GM21526 (cell line): Measurements from ENCODE around the gene C10orf90.

Experiments used
- ATAC-seq: cut with Tn5 transposase; IDR thresholded peaks from one replicate; pipeline ENCODE4 v1.9.1; 2021; ENCODE audit warnings: moderate library complexity; ENCODE audit not compliant: unreplicated experiment, low FRiP score

C10orf90 gene

GRCh38 chr10:126437635-126438406 is 232.7 kb downstream of the C10orf90 start:
- no peak for ATAC-seq

- ATAC-seq, result no peak
Measured at GRCh38 chr10:126434235-126434634, 236.3 kb downstream of the C10orf90 start.

- ATAC-seq, result no peak
Measured at GRCh38 chr10:126433351-126433750, 237.1 kb downstream of the C10orf90 start.

- no peak for ATAC-seq
Measured at GRCh38 chr10:126432507-126432906, 238.0 kb downstream of the C10orf90 start.

GRCh38 chr10:126431816-126432215 is 238.7 kb downstream of the C10orf90 start:
- no peak for ATAC-seq

- ATAC-seq, result no peak
Measured at GRCh38 chr10:126430512-126430911, 240.0 kb downstream of the C10orf90 start.

- no peak for ATAC-seq
Measured at GRCh38 chr10:126429275-126429674, 241.2 kb downstream of the C10orf90 start.

GRCh38 chr10:126425489-126426065 is 244.9 kb downstream of the C10orf90 start:
- no peak for ATAC-seq

- no peak for ATAC-seq
Measured at GRCh38 chr10:126425032-126425431, 245.5 kb downstream of the C10orf90 start.

- ATAC-seq, result no peak
Measured at GRCh38 chr10:126423732-126424491, 246.6 kb downstream of the C10orf90 start.

- no peak for ATAC-seq
Measured at GRCh38 chr10:126422567-126422966, 247.9 kb downstream of the C10orf90 start.

- no peak for ATAC-seq
Measured at GRCh38 chr10:126421756-126422256, 248.7 kb downstream of the C10orf90 start.

- ATAC-seq, result no peak
Measured at GRCh38 chr10:126420567-126421300, 249.8 kb downstream of the C10orf90 start.

GRCh38 chr10:126417220-126417825 is 253.2 kb downstream of the C10orf90 start:
- ATAC-seq, result no peak

- no peak for ATAC-seq
Measured at GRCh38 chr10:126409821-126410220, 260.7 kb downstream of the C10orf90 start.

- no peak for ATAC-seq
Measured at GRCh38 chr10:126408953-126409641, 261.4 kb downstream of the C10orf90 start.

GRCh38 chr10:126407831-126408230 is 262.7 kb downstream of the C10orf90 start:
- ATAC-seq, result no peak

- ATAC-seq, result no peak
Measured at GRCh38 chr10:126405239-126405775, 265.2 kb downstream of the C10orf90 start.
